NT2/D1 (cell line): ENCODE measurements around the gene BLACAT1.

Experiments
- DNase-seq: peaks from one replicate; pipeline ENCODE4 v3.0.0-alpha.2; 2011; ENCODE audit warnings: low read depth, low spot score
- H3K27me3 ChIP-seq: 2 replicates; pipeline ENCODE4 v1.6.0; 2011; ENCODE audit warnings: mild to moderate bottlenecking; ENCODE audit not compliant: insufficient read length, insufficient read depth
- H3K36me3 ChIP-seq: 2 replicates; pipeline ENCODE4 v1.6.1; 2011; ENCODE audit warnings: mild to moderate bottlenecking, low read length, mixed read lengths; ENCODE audit not compliant: insufficient read depth, insufficient read length
- H3K4me1 ChIP-seq: 2 replicates; pipeline ENCODE4 v1.5.1; 2011; ENCODE audit not compliant: insufficient read depth, insufficient read length
- H3K4me3 ChIP-seq: 2 replicates; pipeline ENCODE4 v1.5.1; 2011; ENCODE audit warnings: low read depth; ENCODE audit not compliant: insufficient read length
- H3K9ac ChIP-seq: 2 replicates; pipeline ENCODE4 v1.6.0; 2011; ENCODE audit warnings: low read depth; ENCODE audit not compliant: insufficient read length
- H3K9me3 ChIP-seq: 2 replicates; pipeline ENCODE4 v1.5.1; 2011; ENCODE audit warnings: mild to moderate bottlenecking, low read length; ENCODE audit not compliant: insufficient read depth
- SUZ12 ChIP-seq: IDR thresholded peaks from 2 replicates; pipeline ENCODE4 v1.6.1; 2011; ENCODE audit not compliant: insufficient read length, insufficient read depth; ENCODE audit errors: extremely low read depth
- YY1 ChIP-seq: IDR thresholded peaks from 2 replicates; pipeline ENCODE4 v1.6.1; 2011; ENCODE audit not compliant: insufficient read length, insufficient read depth
- ZNF274 ChIP-seq: IDR thresholded peaks from 2 replicates; pipeline ENCODE4 v1.6.1; 2011; ENCODE audit warnings: mild to moderate bottlenecking, low read depth, low read length

BLACAT1 gene

DNA sequence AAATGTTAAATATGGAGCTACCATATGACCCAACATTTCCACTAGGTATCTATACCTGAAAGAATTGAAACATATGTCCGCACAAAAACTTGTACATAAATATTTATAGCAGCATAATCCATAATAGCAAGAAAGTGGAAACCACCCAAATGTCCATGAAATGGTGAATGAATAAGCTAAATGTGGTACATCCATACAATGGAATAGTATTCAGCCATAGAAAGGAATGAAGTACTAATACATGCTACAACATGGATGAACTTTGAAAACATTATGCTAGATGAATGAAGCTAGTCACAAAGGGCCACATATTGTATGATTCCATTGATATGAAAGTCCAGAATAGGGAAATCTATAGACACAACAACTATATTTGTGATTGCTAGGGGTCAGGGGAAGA, 20.0 kb upstream of the BLACAT1 start:
- DNase-seq = no peak
- Histone ChIP-seq H3K9me3 (peaks cover 18% of the 10 kb centered on the region), H3K36me3 (no peaks in the 10 kb centered on the region), H3K4me1 (peaks cover 17% of the 10 kb centered on the region), H3K9ac (no peak overlapping the region), H3K27me3 (peaks cover 6% of the 10 kb centered on the region), H3K4me3 (no peak overlapping the region)
- TF ChIP-seq SUZ12 (no peak), YY1 (no peak)

DNA sequence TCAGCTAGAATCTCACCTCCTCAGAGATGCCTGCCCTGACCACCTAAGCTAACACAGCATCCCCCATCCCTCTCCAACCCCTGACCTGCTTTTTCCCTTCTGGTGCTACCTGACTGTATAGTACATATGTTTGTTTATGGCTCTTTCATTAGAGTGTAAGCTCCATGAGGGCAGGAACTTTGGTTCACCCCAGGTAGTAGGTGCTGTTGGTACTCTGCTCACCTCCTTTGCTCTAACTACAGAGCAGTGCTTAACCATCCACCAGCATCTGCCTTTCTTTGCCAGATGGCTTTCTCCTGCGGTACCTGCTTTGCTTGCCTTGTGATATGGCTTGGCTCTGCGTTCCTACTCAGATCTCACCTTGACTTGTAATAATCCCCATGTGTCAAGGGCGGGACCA, 18.7 kb upstream of the BLACAT1 start:
- H3K27me3 ChIP-seq = peaks cover 2% of the 10 kb centered on the region
- peaks cover 18% of the 10 kb centered on the region for H3K9me3 ChIP-seq
- no peak for TF ChIP-seq ZNF274
- TF ChIP-seq SUZ12 = no peak
- no peak for TF ChIP-seq YY1
- no peak for DNase-seq
- no peak overlapping the region for H3K4me3 ChIP-seq
- no peak overlapping the region for H3K9ac ChIP-seq
- H3K36me3 ChIP-seq = no peaks in the 10 kb centered on the region
- peaks cover 15% of the 10 kb centered on the region for H3K4me1 ChIP-seq

DNA sequence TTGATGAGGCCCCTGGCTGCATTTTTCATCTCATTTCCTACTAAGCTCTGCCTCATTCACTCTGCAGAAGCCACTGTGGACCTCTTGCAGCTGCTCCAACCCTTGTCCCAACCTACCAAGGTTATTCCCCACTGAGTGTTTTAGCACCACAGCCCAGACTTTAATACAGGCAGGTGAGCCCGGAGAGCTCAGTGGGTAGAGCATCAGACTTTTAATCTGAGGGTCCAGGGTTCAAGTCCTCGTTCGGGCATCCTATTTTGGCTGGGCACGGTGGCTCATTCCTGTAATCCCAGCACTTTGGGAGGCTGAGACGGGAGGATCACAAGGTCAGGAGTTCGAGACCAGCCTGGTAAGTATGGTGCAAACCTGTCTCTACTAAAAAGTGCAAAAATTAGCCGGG, 18.1 kb upstream of the BLACAT1 start:
- DNase-seq = no peak
- TF ChIP-seq ZNF274 (no peak), SUZ12 (no peak)
- Histone ChIP-seq H3K36me3 (no peaks in the 10 kb centered on the region), H3K27me3 (peaks cover 2% of the 10 kb centered on the region), H3K4me1 (peaks cover 15% of the 10 kb centered on the region), H3K9ac (no peak overlapping the region), H3K9me3 (peaks cover 18% of the 10 kb centered on the region), H3K4me3 (no peak overlapping the region)

DNA sequence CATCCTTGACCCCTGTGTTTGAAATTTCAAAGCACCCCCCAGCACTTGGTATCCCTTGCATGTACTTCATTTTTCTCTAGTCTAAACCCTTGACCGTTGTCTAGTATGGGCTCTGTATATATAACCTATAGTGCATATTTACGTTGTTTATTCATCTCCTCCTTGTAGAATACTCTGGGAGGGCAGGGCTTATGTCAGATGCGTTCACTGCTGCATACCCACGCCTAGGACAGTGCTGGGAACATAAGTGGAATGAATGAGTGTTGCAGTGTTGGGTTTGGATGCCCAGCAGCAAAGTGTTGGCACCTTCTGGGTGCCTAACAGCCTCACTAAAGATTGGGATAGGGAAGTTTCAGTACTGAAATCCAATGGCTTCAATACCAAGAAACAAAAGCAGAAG, 17.6 kb upstream of the BLACAT1 start:
- Histone ChIP-seq H3K27me3 (peaks cover 2% of the 10 kb centered on the region), H3K4me1 (peaks cover 15% of the 10 kb centered on the region), H3K9me3 (peaks cover 18% of the 10 kb centered on the region), H3K36me3 (no peaks in the 10 kb centered on the region), H3K9ac (no peak overlapping the region), H3K4me3 (no peak overlapping the region)
- TF ChIP-seq YY1 (no peak), ZNF274 (no peak), SUZ12 (no peak)
- no peak for DNase-seq

DNA sequence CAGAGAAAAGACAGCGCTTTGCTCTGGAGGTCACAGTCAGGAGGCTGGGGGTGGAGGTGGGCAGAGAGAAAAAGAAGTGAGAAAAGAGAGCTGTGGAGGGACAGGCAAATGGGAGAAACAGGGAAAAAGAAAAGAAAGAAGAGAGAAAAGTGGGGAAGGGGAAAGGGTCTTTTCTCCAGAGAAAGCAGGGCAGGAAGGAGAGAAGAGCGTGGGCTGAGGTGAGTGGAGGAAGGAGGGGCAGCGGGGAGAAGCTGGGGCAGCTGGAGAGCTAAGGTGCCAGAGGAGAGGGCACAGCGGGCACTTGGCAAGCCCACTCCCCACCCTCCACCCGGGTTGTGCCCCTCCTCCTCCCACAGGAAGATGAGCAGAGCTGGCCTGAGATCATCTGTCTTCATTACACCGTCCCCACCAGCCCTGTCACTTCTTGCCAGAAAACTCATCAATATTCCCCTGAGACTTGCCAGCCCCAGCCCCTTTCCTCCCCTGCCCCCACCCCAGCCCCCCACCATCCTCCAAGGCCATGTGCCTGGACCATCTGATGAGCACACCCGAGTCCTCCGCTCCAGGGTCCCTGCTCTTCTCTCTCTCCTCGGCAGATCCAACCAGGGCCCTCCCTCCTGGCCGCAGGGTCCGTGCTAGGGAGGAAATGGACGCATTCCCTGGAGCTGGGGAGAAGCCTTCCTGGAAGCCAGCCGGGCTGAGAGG, 17.0 kb upstream of the BLACAT1 start:
- no peak for TF ChIP-seq SUZ12
- TF ChIP-seq YY1 = no peak
- TF ChIP-seq ZNF274 = no peak
- Histone ChIP-seq H3K36me3 (no peaks in the 10 kb centered on the region), H3K27me3 (peaks cover 2% of the 10 kb centered on the region), H3K4me3 (no peak overlapping the region), H3K9ac (no peak overlapping the region), H3K9me3 (peaks cover 18% of the 10 kb centered on the region), H3K4me1 (peaks cover 14% of the 10 kb centered on the region)
- DNase-seq = no peak

DNA sequence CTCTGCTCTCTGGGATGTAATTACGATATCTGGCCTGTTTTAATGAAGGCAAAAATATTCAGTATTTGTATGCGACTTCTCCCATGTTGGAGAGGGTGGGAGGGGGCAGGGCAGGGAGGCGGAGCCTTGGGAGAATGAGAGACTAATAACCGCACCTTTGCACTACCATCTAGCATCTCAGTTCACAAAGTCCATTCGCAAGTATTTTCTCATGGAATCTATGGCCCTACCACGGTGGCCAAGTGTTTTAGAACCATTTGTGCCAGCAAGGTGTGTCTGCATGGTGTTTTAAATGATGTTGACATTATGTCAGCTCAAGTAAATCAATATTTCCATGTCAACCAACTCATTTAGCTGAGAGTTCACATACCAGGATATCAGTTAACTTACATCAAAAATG, 14.3 kb upstream of the BLACAT1 start:
- peaks cover 2% of the 10 kb centered on the region for H3K27me3 ChIP-seq
- TF ChIP-seq SUZ12 = no peak
- no peak for TF ChIP-seq ZNF274
- TF ChIP-seq YY1 = no peak
- DNase-seq = no peak

DNA sequence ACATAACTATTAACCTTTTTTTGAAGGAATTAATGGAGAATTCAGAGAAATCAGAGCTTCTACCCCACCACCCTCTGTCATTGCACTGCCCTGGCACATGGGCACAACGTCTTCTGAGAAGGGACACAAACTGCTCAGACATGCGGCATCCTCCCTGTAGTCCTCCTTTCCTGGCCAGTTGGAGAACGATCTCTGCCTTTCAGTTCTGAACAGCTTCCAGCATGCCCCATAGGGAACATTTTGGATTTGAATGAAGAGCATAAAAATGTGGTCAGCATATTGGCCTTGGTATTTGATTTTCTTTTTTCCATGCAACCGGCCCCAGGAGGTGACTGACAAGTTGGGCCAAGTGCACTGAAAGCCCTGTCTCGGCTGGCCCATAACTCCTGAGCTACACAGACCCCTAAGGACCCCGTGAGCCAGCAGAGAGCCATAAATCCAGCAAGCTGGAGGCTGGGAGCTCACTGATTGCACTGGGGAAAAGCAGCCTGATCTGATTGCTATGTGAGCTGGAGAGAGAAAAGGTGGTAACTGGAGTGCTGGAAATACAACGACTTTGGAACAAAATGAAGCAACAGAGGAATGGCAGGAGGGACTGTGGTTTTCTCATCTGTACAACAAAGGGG, 10.9 kb upstream of the BLACAT1 start:
- Histone ChIP-seq H3K27me3 (no peaks in the 10 kb centered on the region), H3K4me3 (no peak overlapping the region), H3K9ac (no peak overlapping the region), H3K4me1 (no peaks in the 10 kb centered on the region), H3K36me3 (no peaks in the 10 kb centered on the region), H3K9me3 (no peaks in the 10 kb centered on the region)
- TF ChIP-seq ZNF274 = no peak
- no peak for TF ChIP-seq YY1
- TF ChIP-seq SUZ12 = no peak
- no peak for DNase-seq

More for the DNA sequence above, 14.3 kb upstream of the BLACAT1 start:
- Histone ChIP-seq H3K36me3 (no peaks in the 10 kb centered on the region), H3K9ac (no peak overlapping the region), H3K4me3 (no peak overlapping the region), H3K9me3 (peaks cover 8% of the 10 kb centered on the region), H3K4me1 (no peaks in the 10 kb centered on the region)
